ENCODE results near the gene ZKSCAN3. TPM values are rescaled to one million over a fixed set of nuclear protein-coding genes. Genes with fewer than 3 reads are reported as not detected.
"Not testable (repeated sequence)": the region's sequence is repeated elsewhere in the genome, so short reads cannot be mapped to it uniquely, and the experiment has no call there.

ZKSCAN3 gene
- total RNA-seq, 1 donor from 2014 or later, result 5.5 TPM

GRCh38 chr6:28371280-28371679 lies 21.5 kb downstream of the ZKSCAN3 start:
- intact Hi-C loops (cut with micrococcal nuclease), result no loop called here

DNA sequence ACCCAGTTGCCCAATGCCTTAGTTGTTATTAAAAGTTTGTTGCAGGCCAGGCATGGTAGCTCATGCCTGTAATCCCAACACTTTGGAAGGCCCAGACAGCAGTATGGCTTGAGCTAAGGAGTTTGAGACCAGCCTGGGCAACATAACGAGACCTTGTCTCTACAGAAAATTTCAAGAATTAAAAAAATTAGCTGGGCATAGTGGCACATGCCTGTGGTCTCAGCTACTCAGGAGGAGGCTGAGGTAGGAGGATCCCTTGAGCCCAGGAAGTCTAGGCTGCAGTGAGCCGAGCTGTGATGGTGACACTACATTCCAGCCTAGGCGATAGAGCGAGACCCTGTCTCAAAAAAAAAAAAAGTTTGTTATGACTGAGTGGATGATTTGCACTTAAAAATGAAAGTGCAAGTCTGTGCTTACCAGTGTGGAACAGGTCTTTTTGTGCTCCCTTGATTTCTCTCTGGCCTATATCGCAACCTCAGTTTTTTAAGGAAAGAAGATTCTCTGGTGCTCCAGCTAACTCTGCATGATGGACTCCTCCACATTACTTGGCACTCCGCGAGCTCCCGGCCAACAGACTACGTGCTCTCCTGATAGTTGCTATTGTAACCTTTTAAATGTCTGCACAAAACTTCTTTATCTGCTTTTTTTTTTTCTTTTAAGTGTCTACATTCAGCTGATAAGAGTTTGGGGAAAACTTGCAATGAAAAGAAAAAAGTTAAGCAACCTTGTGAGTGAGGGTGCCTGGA lies 22.1 kb downstream of the ZKSCAN3 start:
- intact Hi-C loops (cut with micrococcal nuclease), result no loop called here

- intact Hi-C loops (cut with micrococcal nuclease), result no loop called here
Observed at GRCh38 chr6:28373925-28374324, 24.2 kb downstream of the ZKSCAN3 start.

DNA sequence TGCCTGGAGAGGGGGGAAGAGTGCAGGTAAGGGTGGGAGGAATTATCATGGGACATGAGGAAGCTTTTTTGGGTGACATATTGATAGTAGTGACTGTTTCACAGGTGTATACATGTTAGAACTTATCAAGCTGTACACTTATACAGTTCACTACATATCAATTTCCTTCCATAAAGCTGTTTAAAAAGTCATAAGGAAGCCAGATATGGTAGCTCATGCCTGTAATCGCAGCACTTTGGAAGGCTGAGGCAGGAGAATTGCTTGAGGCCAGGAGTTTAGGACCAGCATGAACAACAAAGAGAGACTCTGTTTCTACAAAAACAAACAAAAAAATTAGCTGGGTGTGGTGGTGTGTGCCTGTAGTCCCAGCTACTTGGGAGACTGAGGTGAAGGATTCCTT lies 28.1 kb downstream of the ZKSCAN3 start:
- intact Hi-C loops (cut with micrococcal nuclease), result no loop called here

DNA sequence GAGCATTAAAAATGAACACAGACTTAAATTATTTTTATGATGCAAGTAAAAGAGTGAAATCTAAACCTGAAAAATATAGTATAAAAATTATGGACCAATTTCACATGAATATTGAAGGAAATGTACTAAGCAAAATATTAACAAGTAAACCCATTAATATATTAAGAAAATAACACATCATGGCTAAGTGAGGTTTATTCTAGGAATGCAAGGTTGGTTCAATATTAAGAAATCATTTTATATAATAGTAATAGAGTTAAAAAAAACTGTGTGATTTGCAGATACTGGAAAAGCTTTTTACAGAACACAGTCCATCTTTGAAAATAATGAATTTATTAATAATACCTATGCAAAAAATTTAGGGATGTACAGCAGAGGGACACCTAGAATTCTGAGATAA lies 28.9 kb downstream of the ZKSCAN3 start:
- intact Hi-C loops (cut with micrococcal nuclease), result no loop called here

DNA sequence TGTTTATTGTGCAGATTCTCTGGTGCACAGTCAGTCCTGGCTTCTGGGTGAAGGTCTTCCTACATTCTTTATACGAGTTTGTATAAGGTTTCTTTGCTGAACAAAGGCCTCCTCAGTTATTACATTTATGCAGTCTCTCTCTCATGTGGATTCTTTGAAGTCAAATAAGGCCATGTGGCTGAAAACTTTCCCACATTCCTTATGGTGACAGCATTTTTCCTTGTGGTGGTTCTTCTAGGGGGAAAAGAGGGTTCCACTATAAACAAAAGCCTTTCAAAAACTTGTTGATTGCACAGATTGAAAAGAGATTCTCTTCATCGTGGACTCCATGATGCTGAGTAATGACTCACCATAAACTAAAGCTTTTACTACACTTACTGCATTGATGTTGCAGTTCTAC lies 30.6 kb downstream of the ZKSCAN3 start:
- intact Hi-C loops (cut with micrococcal nuclease), result no loop called here

DNA sequence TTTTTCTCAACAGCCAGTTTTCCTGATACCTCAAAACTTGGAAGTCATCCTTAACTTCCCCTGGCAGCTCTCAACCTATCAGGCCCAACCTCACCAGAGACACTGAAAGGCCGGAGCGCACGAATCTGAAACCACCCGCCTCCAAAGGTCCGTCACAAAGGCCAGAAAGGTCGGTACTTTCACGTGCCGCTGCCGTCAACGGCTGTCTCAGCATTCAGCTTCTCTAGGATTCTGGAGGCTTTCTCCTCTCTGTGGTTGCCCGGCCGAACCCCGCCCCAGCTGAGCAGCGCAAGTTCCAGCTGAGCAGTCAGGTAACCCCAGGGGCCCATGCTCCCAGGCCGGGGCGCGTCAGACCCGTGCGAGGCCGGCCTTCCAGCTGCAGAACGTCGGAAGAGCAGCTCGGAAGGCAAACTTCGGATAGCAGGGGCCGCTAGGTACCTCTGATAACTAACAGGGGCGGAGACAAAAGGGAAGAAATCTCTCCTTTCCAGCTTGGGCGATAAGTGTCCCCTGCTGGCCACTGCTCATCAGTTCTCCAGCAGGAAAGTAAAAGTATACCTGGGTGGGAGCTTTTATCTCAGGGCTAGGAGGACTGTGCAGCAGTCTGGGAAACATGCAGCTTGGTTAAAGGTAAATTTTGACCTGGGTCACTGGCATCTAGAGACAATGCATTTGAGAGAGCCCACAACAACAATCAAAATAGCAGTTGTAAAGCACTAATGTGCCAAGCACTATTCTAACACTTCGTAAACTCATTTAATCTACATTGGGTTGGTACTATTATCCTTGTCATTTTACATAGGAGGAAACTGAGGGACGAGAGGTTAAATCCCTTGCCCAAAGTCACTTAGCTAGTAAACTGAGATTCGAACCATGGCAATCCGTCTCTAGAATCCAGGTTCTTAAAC lies 33.7 kb downstream of the ZKSCAN3 start:
- intact Hi-C loops (cut with micrococcal nuclease), result loop anchor here (2.0 kb wide), 1 partner anchor 15 kb away; the partner anchor contains the start of gene ZSCAN12

DNA sequence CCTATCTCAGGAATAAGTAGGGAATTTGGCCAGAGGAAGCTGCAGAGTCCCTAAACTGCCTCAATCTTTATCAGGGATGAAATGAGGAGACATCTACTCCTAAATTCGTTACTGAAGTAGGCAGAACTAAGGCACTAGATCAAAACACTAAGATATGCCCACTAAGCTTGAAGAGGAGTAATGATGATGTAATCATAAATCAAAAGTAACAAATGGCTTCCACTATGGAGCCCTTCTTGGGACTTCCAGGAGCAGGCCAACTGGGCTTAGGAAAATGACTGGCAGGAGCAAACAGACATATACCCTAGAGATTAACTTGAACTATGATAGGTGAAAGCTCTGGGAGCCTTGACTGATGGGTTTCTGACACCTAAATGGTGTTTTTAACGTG lies 34.4 kb downstream of the ZKSCAN3 start:
- intact Hi-C loops (cut with micrococcal nuclease), result no loop called here

DNA sequence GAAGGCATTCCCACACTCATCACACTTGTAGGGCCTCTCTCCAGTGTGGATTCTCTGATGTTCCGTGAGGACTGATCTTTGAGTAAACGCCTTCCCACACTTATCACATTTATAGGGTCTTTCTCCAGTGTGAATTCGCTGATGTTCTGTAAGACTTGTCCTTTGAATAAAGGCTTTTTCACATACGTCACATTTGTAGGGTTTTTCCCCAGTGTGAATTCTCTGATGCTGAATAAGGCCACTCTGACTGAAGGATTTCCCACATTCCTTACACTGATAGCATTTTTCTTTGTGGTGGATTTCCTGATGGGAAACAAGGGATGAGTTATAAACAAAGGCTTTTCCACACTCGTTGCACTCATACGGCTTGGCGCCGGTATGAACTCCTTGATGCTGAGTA lies 40.9 kb downstream of the ZKSCAN3 start:
- intact Hi-C loops (cut with micrococcal nuclease), result no loop called here

- intact Hi-C loops (cut with micrococcal nuclease), result no loop called here
Observed at GRCh38 chr6:28393912-28394662, 44.3 kb downstream of the ZKSCAN3 start.

DNA sequence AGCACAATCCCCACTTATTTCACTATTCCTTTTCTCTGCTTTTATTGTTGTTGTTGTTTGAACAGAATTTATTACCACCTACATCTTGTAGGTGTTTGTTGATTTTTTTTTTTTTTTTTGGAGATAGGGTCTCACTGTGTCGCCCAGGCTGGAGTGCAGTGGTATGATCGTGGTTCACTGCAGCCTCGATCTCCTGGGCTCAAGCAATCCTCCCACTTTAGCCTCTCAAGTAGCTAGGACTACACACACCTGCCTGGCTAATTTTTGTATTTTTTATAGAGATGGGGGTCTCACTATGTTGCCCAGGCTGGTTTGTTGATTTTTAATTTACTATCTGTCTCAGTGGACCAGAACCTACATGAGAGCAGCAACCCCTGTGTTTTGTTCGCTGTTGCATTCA lies 46.2 kb downstream of the ZKSCAN3 start:
- intact Hi-C loops (cut with micrococcal nuclease), result loop anchor here (5.0 kb wide), 2 partner anchors 129 to 191 kb away; partner anchors contain the start of gene ZSCAN26

GRCh38 chr6:28399350-28400121 lies 49.8 kb downstream of the ZKSCAN3 start, which contains the start of gene ZSCAN12:
Gene ZSCAN12, minus strand, starts transcription at chr6:28399747. Its CDS starts 1,342 bp downstream, at chr6:28398405.
- intact Hi-C loops (cut with micrococcal nuclease), result loop anchor here (1.0 to 5.0 kb wide), 7 partner anchors 17 to 258 kb away; partner anchors contain the start of genes ZKSCAN3, ZKSCAN4, ZKSCAN8 and ZSCAN23

- intact Hi-C loops (cut with micrococcal nuclease), result no loop called here
Observed at GRCh38 chr6:28400122-28400451, 50.3 kb downstream of the ZKSCAN3 start.

DNA sequence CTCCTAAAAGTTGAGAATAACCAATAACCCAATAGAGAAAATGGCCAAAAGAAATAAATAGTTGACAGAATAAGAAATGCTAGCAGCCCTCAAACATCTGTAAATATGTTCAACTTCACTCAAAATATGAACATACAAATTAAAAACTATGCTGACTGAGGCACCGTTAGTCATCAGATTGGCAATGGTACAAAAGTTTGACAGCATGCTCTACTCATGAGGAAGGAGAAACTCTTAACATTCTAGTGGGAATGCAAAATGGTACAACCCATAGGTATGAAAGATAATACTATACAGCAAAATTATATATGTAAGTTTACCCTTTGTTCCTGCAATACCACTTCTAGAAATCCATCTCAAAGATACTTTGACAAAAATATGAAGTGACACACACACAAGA lies 51.4 kb downstream of the ZKSCAN3 start:
- intact Hi-C loops (cut with micrococcal nuclease), result no loop called here

- intact Hi-C loops (cut with micrococcal nuclease), result no loop called here
Observed at GRCh38 chr6:28402197-28402596, 52.5 kb downstream of the ZKSCAN3 start.

DNA sequence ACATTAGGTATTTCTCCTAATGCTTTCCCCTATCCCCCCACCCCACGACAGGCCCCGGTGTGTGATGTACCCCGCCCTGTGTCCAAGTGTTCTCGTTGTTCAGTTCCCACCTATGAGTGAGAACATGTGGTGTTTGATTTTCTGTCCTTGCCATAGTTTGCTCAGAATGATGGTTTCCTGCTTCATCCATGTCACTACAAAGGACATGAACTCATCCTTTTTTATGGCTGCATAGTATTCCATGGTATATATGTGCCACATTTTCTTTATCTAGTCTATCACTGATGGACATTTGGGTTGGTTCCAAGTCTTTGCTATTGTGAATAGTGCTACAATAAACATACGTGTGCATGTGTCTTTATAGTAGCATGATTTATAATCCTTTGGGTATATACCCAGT lies 54.2 kb downstream of the ZKSCAN3 start:
- intact Hi-C loops (cut with micrococcal nuclease), result not testable (repeated sequence)

- intact Hi-C loops (cut with micrococcal nuclease), result no loop called here
Observed at GRCh38 chr6:28407401-28407800, 57.7 kb downstream of the ZKSCAN3 start.

DNA sequence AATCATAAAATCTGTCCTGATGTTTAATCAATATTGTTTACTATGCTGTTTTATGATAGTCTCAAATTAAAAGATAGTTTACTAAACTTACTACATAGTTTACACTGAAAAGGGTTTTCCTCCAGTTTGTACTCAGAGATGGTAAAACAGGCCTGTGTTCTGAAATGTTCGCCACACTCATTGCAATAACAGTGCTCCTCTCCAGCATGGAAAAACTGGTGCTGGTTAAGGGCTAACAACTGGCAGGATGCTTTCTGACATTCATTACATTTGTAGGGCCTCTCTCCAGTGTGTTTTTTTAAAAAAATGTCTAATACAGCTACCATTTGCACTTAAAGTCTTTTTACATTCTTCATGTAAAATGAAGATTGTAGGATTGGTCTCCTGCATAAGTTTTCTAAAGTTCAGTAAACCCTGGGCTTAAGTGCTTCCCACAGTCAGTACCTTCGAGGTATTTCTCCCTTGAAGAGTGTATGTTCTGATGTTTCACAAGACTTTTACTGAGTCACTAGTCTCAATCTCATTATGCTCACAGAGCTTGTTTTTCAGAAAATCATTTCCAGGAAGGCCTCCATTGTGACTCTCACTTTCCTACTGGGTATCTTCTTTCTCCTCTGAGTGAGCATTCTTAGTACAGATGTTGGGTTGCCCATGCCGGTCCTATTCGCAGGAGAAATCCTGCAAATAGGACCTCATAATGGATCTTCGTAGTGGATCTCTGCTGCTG lies 58.5 kb downstream of the ZKSCAN3 start:
- intact Hi-C loops (cut with micrococcal nuclease), result no loop called here

- intact Hi-C loops (cut with micrococcal nuclease), result no loop called here
Observed at GRCh38 chr6:28410767-28411166, 61.0 kb downstream of the ZKSCAN3 start.

DNA sequence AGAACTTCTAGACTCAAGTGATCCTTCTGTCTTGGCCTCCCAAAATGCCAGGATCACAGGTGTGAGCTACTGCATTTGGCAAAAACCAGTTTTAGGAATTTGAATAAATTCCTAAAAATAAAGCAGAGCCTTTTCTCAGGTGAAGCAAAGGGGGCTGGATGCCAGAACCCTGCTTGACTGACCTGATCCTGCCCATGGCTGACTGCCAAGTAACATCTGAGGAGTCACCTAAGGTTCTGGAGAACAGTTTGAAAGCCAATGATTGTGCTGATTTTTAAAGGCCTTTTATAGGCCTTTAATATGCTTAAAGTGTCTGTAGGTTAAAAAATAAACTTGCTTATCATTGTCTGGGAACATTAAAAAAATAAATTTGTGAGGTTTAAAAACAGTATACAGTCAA lies 63.9 kb downstream of the ZKSCAN3 start:
- intact Hi-C loops (cut with micrococcal nuclease), result no loop called here

All from T-helper 2 cell treated with Interferon-gamma antibody and Interleukin-4, amounts not matched to agents 100 ng/mL and 5 ng/mL, for 36 hours (primary cell).